ENCODE measurements around the gene TTN. TPM values are rescaled to one million over a fixed set of nuclear protein-coding genes. Genes with fewer than 3 reads are reported as not detected.
"Not testable (repeated sequence)": the region's sequence is repeated elsewhere in the genome, so short reads cannot be mapped to it uniquely, and the experiment has no call there.

The TTN gene
- total RNA-seq, 1 donor from 2014 or later = 3.8 TPM

DNA sequence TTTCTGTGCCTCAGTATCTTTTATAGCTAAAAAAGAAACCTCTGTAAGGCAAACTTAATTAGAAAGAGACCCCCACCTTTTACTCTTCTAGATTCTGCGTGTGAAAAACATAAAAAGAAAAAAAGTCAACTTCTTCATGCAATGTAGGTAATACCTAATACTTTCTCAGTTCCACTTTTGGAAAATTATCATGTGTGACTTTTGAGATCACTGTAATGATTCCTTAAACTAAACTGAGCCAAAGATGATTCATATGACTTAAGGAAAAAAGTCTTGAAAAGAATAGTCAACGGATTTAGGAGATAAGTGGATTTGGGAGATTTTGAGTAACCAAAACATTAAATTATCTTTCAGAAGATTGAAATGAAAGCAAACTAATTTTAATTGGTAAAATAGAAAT, 278.0 kb downstream of the TTN start:
- no peaks in the 10 kb centered on the region for H3K4me1 Mint-ChIP-seq (ENCODE audit: unreplicated experiment)
- H3K27ac Mint-ChIP-seq (ENCODE audit: unreplicated experiment) = no peak overlapping the region
- H3K36me3 Mint-ChIP-seq (ENCODE audit: low read depth, unreplicated experiment) = peaks cover 9% of the 10 kb centered on the region
- TF ChIP-seq, protein P1, sequence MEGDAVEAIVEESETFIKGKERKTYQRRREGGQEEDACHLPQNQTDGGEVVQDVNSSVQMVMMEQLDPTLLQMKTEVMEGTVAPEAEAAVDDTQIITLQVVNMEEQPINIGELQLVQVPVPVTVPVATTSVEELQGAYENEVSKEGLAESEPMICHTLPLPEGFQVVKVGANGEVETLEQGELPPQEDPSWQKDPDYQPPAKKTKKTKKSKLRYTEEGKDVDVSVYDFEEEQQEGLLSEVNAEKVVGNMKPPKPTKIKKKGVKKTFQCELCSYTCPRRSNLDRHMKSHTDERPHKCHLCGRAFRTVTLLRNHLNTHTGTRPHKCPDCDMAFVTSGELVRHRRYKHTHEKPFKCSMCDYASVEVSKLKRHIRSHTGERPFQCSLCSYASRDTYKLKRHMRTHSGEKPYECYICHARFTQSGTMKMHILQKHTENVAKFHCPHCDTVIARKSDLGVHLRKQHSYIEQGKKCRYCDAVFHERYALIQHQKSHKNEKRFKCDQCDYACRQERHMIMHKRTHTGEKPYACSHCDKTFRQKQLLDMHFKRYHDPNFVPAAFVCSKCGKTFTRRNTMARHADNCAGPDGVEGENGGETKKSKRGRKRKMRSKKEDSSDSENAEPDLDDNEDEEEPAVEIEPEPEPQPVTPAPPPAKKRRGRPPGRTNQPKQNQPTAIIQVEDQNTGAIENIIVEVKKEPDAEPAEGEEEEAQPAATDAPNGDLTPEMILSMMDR (IDR thresholded peaks at IDR 0.05; ENCODE audit: unreplicated experiment) = no peak
- no peak for DNase-seq (ENCODE audit: low spot score)
- H3K9me3 Mint-ChIP-seq (ENCODE audit: unreplicated experiment) = no peaks in the 10 kb centered on the region
- no peak overlapping the region for H3K4me3 Mint-ChIP-seq (ENCODE audit: unreplicated experiment)
- H3K27me3 Mint-ChIP-seq (ENCODE audit: unreplicated experiment) = no peaks in the 10 kb centered on the region

DNA sequence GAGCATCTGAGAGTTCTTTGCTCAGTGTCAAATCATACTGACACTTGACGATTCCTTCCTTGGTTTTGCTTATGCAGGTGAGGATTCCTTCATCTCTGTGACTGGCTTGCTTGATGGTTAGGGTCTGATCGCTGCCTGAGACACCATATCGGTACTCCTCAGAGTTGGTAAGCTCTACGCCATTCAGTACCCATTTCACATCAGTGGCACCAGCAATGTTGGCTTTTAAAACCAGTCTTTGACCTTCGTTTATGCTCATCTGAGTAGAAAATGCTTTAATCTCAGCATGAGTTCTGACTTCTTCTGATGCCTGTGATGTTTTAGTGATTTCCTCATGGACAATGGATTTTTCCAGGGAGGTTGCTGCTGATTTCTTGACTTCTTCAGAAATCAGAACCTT, 278.6 kb downstream of the TTN start:
- Mint-ChIP-seq H3K4me3 (ENCODE audit: unreplicated experiment) (no peak overlapping the region), H3K9me3 (ENCODE audit: unreplicated experiment) (no peaks in the 10 kb centered on the region)

DNA sequence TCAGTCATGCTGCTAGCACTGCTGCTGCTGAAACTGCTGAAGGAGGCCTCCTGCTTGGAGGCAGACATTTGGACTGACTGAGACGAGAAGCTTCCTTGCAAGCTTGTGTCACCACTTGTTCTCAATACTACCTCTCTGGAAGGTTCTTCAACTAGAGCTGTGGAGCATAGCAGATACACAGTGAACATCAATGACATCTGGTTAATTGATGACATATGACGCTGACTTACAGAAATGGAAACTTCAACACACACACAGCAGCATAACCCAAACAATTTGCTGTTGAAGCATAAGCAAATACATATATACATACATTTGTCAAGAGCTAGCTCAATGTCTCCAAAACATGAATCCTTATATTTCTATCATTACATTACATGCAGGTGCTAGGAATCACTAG, 279.6 kb downstream of the TTN start:
- peaks cover 9% of the 10 kb centered on the region for H3K4me1 Mint-ChIP-seq (ENCODE audit: unreplicated experiment)
- H3K9me3 Mint-ChIP-seq (ENCODE audit: unreplicated experiment) = no peaks in the 10 kb centered on the region
- no peak overlapping the region for H3K4me3 Mint-ChIP-seq (ENCODE audit: unreplicated experiment)
- TF ChIP-seq, protein P1 (IDR thresholded peaks at IDR 0.05; ENCODE audit: unreplicated experiment) = no peak
- DNase-seq (ENCODE audit: low spot score) = no peak
- peaks cover 7% of the 10 kb centered on the region for H3K27me3 Mint-ChIP-seq (ENCODE audit: unreplicated experiment)
- no peak overlapping the region for H3K27ac Mint-ChIP-seq (ENCODE audit: unreplicated experiment)
- peaks cover 12% of the 10 kb centered on the region for H3K36me3 Mint-ChIP-seq (ENCODE audit: low read depth, unreplicated experiment)

More for the DNA sequence above, 278.6 kb downstream of the TTN start:
- Mint-ChIP-seq H3K36me3 (ENCODE audit: low read depth, unreplicated experiment) (peaks cover 9% of the 10 kb centered on the region), H3K27ac (ENCODE audit: unreplicated experiment) (no peak overlapping the region), H3K4me1 (ENCODE audit: unreplicated experiment) (peaks cover 3% of the 10 kb centered on the region), H3K27me3 (ENCODE audit: unreplicated experiment) (peaks cover 3% of the 10 kb centered on the region)
- TF ChIP-seq, protein P1 (IDR thresholded peaks at IDR 0.05; ENCODE audit: unreplicated experiment) = no peak
- DNase-seq (ENCODE audit: low spot score) = no peak

DNA sequence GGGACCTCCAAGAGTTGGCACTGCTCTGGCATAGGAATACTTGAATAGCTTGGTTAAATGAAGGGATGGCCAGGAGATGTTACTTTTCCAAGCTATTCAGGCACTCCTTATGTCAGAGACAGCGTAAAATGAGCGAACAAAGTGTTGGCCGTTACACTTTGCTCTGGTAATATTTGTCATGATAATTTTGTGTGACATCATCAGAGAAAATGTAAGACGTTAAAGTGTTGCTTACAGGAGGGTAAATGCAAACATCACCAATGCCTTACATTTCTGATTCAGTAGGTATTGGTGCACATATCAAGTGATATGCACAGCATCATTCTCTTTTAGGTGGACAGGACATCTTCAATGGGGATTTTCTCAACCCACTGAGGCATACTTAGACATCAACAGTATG, 281.0 kb downstream of the TTN start:
- H3K4me1 Mint-ChIP-seq (ENCODE audit: unreplicated experiment) = peaks cover 9% of the 10 kb centered on the region
- TF ChIP-seq, protein P1 (IDR thresholded peaks at IDR 0.05; ENCODE audit: unreplicated experiment) = no peak
- no peak overlapping the region for H3K27ac Mint-ChIP-seq (ENCODE audit: unreplicated experiment)
- H3K27me3 Mint-ChIP-seq (ENCODE audit: unreplicated experiment) = peaks cover 7% of the 10 kb centered on the region
- H3K9me3 Mint-ChIP-seq (ENCODE audit: unreplicated experiment) = no peaks in the 10 kb centered on the region
- H3K4me3 Mint-ChIP-seq (ENCODE audit: unreplicated experiment) = no peak overlapping the region
- DNase-seq (ENCODE audit: low spot score) = no peak
- H3K36me3 Mint-ChIP-seq (ENCODE audit: low read depth, unreplicated experiment) = peaks cover 11% of the 10 kb centered on the region

DNA sequence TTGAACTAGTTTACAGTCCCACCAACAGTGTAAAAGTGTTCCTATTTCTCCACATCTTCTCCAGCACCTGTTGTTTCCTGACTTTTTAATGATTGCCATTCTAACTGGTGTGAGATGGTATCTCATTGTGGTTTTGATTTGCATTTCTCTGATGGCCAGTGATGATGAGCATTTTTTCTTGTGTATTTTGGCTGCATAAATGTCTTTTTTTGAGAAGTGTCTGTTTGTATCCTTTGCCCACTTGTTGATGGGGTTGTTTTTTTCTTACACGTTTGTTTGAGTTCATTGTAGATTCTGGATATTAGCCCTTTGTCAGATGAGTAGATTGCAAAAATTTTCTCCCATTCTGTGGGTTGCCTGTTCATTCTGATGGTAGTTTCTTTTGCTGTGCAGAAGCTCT, 281.8 kb downstream of the TTN start:
- H3K9me3 Mint-ChIP-seq (ENCODE audit: unreplicated experiment); H3K4me1 Mint-ChIP-seq (ENCODE audit: unreplicated experiment); DNase-seq (ENCODE audit: low spot score); H3K27me3 Mint-ChIP-seq (ENCODE audit: unreplicated experiment); H3K4me3 Mint-ChIP-seq (ENCODE audit: unreplicated experiment); H3K27ac Mint-ChIP-seq (ENCODE audit: unreplicated experiment): not testable (repeated sequence)
- peaks cover 15% of the 10 kb centered on the region for H3K36me3 Mint-ChIP-seq (ENCODE audit: low read depth, unreplicated experiment)

DNA sequence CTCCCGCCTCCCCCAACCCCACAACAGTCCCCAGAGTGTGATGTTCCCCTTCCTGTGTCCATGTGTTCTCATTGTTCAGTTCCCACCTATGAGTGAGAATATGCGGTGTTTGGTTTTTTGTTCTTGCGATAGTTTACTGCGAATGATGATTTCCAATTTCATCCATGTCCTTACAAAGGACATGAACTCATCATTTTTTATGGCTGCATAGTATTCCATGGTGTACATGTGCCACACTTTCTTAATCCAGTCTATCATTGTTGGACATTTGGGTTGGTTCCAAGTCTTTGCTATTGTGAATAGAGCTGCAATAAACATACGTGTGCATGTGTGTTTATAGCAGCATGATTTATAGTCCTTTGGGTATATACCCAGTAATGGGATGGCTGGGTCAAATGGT, 282.2 kb downstream of the TTN start:
- not testable (repeated sequence) for DNase-seq (ENCODE audit: low spot score); H3K4me3 Mint-ChIP-seq (ENCODE audit: unreplicated experiment); H3K9me3 Mint-ChIP-seq (ENCODE audit: unreplicated experiment); H3K27ac Mint-ChIP-seq (ENCODE audit: unreplicated experiment); H3K27me3 Mint-ChIP-seq (ENCODE audit: unreplicated experiment); H3K4me1 Mint-ChIP-seq (ENCODE audit: unreplicated experiment)
- peaks cover 15% of the 10 kb centered on the region for H3K36me3 Mint-ChIP-seq (ENCODE audit: low read depth, unreplicated experiment)
